HG02870 (cell line): ENCODE data around the gene AKR1C4.

Experiments
- ATAC-seq: cut with Tn5 transposase; IDR thresholded peaks from one replicate; pipeline ENCODE4 v1.9.1; 2021; ENCODE audit warnings: mild to moderate bottlenecking, moderate library complexity; ENCODE audit not compliant: unreplicated experiment

Gene AKR1C4

GRCh38 chr10:5265139-5265538, 68.5 kb downstream of the AKR1C4 start:
- no peak for ATAC-seq

GRCh38 chr10:5266351-5266750, 69.7 kb downstream of the AKR1C4 start:
- no peak for ATAC-seq

GRCh38 chr10:5266804-5267203, 70.2 kb downstream of the AKR1C4 start:
- no peak for ATAC-seq

GRCh38 chr10:5268234-5268633, 71.6 kb downstream of the AKR1C4 start:
- ATAC-seq = no peak
